HG03045 (cell line): Measurements from ENCODE around the gene LRP2BP.

Experiments used
- ATAC-seq: cut with Tn5 transposase; IDR thresholded peaks from one replicate; pipeline ENCODE4 v1.9.1; 2021; ENCODE audit warnings: mild to moderate bottlenecking, moderate library complexity; ENCODE audit not compliant: unreplicated experiment

The LRP2BP gene

DNA sequence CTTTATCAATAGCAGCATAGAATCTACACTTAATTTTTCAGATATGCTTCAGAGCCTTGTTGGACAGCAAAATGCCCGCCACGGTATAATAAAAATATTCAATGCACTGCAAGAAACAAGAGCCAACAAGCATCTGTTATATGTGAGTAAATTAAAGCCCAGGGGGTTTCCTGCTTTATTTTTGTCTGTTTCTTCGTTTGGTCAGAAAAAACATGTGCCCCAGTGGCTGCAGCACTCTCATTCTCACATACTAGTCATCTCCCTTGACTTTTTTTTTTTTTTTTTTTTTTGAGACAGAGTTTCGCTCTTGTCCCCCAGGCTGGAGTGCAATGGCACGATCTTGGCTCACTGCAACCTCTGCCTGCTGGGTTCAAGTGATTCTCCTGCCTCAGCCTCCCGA is 33.2 kb downstream of the LRP2BP start:
- peak; percentile 65 for ATAC-seq

DNA sequence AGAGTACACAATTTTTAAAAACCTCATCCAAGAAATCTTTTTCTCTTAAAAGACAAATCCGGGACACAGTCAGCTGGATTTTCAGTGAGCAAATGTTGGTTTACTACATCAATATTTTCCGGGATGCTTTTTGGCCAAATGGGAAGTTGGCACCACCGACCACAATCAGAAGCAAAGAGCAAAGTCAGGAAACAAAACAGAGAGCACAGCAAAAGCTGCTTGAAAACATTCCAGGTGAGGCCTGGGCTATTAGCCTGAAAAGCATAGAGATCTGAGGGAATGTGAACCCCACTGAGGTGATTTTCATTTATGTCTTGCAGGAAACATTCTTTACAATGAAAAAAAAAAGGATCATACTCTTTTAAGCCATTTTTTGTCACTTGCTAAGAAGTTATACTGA is 33.9 kb downstream of the LRP2BP start:
- ATAC-seq, result no peak

DNA sequence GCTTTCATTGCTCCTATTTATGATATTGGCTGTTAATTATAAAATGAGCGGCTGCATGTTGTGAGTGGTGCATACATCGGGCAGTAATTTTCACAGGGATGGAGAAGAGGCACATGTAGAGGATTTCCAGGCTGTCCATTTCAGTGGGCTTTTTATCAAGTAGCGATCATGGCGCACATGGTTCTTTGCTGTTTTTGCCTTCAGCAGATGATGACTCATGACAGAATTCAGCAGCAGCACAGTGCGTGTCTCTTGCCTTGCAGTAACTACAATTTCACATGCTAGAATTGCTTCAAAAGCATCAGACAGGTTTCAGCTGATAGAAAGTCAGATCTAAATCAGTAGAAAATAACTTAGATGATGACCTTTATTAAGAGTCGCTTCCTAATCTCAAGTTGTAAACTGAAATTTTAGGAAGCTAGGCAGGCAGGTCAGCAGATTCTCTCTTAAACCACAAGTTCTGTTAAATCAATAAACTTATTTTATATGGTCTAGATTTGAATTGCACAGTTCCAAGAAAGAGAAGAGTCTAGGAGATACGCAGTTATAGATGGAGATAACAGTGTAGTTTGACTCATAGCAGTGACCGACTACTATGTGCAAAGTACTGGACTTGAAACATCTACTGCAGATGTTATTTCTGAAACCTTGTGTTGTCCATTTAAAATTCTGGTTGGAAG is 35.8 kb downstream of the LRP2BP start:
- ATAC-seq, result no peak

DNA sequence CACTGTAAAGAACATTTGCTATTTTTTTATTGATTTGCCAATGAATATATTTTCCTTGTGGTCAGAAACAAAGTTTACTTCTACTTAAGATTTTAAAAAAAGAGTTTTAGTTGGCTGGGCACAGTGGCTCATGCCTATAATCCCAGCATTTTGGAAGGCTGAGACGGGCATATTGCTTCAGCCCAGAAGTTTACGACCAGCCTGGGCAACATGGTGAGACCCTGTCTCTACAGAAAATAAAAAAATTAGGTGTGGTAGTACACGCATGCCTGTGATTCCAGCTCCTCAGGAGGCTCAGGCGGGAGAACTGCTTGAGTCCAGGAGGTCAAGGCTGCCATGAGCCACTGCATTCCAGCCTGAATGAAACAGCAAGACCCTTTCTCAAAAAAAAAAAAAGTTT is 36.8 kb downstream of the LRP2BP start:
- ATAC-seq, result no peak

DNA sequence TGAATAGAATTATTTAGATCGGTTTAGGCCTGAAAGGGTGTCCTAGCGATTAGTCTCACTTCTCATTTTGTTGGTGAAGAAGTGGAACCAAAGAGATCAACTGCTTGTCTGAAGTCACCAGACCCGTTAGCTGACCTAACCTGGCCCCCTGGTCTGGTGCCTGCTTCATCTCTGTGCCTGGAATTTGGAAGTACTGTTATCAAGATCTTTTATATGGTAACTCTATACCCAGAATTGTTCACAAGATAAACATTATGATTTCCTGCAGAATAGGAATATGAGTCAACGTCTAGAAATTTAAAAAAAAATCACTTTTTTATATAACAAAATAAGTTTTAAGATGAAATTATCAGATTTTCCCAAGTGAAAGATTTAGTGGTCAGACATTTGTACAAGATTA is 37.2 kb downstream of the LRP2BP start:
- no peak for ATAC-seq

DNA sequence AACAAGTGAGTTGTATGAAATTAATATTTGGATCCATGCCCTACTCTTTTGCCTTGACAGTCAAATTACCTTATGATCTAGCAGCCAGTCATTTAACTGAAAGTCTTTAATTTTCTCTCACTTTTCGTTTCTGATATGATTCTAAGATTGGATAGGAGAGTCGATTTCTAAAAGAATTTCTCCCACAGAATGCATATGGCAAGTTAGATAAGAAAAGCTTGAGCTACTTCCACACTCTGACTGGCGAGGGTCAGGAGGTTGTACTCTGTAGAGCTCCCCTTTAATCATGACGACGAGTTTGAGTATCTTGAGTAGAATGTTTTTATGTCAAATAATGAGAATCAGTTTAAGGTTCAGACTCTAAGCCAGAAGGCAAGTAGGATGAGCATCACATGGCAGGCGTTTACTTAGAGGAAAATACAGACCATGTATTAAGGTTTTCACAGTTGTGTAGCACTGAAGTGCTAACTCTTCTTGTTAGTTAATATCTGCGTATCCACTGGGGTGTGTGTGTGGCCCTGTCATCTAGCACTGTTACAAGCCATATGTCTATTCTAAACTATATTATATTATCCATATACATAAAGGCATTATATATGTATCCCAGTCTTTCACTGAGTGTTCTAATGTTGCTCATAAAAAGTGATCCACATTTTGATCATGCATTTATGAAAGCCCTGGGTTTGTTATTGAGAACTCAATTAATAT is 37.8 kb downstream of the LRP2BP start:
- ATAC-seq, result no peak

DNA sequence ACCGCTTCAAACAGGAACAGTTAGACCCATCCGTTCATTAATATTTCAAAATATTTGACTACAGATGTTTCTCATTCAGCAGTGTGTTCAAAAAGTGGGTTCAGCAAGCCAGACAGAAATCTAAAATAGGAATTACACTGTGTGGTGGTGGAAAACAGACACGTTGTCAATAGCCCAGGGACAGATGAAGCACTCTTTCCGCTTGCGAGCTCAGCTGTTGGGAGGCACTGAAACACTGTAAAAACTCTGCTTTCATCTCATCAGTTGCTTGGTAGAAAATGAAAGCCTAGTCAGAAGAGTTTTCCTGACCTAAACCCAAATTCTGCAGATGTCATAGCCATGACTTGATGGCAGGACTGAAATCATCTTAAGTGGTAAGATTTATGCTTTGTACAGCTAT is 38.5 kb downstream of the LRP2BP start:
- ATAC-seq, result no peak

DNA sequence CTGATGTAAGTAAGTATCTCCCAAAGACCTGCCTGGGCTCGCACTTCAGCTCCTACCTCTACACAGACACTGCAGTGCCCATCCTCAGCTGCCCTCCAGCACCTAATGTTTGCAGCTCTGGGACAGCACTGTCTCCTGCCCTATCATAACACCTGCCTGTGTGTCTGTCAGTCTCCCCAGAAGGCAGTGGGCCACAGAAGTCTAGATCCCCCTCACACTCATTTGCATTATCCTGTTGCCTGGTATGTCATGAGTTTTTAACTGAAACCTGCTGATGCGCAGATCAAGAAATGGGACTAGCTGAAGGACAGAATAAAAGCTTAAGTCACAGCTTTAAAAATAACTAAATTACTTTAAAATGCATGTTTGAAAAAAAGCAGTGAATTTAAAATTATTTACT is 43.0 kb downstream of the LRP2BP start:
- ATAC-seq, result no peak

DNA sequence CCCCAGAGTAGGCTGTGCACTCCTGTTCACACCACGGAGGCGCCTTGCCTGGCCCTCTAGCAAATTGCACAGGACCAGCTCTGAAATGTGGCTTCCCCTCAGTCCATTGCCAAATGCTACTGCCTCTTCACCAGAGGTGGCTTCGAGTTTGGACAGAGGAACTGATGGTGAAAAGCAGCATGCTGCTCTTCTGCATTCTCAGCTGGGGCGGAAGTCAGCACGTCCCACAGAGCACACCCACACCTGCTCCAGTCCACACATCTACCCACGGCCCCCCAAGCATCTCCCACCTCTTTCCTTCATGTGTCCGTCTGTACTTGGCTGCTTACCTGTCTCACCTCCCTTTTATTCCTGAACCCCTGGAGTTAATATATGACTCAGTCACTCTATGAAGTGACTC is 43.5 kb downstream of the LRP2BP start:
- no peak for ATAC-seq

DNA sequence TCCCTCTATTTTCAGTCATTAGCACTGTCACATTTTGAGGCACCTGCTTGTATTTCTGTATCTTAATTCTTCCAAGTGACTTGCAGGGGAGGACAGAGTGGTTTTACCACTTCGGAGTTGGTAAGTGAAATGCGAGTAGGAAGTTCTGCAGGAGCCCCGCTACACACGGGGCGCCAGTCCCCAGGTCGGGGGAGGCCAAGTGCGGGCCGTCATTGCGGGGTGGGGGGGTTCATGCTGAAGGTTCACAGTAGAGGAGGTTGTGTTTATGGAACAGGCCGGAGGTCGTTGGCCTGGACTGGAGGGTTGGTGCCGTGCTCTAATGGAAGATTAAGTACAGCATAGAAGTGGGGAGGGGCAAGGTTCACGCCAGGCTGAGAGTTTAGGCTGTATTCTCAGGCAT is 44.0 kb downstream of the LRP2BP start:
- no peak for ATAC-seq

DNA sequence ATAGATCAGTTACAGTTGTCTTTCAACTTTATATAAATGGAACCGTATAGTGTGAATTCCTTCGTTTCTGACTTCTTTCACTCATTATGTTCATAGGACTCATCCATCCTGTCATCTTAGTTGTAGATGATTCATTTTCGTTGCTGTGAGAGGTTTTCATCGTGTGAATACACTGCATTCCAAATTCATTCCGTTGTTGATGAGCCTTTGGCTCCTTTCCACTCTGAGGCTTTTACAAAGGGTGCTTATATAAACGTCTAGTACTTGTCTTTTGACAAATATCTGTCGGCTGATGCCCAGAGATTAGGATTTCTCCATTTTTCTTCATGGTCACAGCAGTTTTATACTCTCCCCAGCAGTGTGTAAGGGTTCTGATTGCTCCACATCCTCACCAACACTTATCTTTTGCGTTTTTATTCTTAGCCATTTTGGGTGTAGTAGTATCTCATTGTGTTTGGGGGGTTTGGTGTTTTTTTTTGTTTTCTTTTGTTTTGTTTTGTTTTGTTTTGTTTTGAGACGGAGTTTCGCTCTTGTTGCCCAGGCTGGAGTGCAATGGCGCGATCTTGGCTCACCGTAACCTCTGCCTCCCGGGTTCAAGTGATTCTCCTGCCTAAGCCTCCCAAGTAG is 48.6 kb downstream of the LRP2BP start:
- no peak for ATAC-seq

DNA sequence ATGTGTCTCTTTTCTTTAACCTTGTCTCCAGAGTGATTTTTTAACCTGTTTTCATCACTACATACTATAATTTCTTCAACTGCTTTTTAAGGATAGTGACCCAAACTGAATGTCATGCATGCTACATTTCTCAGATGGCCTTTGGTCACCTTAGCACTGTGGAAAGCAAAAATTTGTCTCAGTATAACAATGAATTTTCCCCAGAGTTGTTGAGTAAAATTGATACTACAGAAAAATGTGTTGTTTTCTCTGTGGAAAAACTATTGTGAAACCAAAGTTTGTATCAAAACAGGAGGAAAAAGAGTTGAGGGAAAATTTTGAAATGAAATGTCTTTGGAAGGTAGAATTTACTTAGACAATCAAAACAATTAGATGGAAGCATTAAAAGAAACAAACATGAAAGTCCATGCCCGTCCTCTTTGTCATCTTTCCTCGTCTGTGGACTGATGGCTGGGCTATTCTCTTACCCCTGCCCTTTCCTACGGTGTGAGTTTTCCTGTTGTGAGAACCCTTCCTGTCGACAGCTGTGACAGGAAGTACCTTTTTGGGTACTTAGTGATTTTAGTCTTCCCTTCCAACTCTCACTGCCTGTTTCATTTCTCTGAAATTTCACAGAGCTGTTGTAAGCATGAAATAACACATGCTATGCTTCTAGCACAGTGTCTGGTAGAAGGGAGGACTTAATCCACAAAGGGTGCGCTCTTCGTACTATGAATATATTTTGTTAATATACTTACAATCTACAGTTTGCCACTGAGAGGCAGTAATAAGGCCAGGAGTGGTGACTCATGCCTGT is 50.8 kb downstream of the LRP2BP start:
- ATAC-seq, result peak; percentile 46

DNA sequence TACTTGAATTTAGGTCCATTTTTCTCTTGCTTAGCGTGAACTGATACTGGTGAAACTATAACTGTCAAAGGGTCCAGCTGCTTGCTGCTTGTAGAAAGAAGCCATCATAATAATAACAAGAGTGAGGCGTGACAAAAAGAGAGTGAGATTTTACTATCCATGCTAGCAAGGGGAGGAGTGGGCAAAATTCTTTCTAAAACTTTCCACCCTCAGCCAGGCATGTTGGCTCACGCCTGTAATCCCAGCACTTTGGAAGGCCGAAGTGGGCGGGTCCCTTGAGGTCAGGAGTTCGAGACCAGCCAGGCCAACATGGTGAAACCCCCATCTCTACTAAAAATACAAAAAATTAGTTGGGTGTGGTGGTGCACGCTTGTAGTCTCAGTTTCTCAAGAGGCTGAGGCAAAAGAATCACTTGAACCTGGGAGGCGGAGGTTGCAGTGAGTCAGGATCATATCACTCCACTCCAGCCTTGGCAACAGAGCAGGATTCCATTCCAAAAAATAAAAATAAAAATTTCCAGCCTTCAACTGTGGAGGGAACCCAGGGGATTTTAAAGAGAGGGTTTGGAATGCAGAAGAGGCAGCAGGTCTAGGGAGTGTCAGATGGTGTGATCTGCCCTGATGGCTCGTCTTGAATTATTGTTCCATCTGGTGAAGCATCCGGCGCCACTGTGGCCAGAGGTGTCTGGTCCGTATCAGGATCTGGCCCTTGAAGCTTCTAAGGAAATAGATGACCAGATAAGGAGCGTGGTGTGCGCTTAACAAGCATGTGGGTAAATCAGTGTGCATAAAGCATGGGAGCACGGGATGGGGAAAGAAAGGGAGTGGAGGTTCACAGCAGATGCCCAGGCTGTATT is 51.8 kb downstream of the LRP2BP start:
- ATAC-seq, result no peak

DNA sequence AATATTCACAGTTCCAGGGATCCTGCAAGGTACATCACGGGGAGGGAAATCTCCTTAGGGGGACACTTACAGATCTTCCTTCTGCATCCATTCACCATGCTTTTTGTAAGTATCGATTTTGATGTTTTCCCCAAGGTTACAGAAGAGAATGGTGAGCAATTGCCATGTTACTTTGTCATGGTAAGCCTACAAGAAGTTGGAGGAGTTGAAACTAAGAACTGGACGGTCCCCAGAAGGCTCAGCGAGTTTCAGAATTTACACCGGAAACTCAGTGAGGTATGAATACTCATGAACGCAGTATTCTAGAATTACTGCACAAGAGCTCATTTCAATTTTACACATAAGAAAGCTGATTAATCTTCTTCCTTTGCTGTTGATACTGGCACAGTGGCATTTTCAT is 53.9 kb downstream of the LRP2BP start:
- peak; percentile 52 for ATAC-seq

DNA sequence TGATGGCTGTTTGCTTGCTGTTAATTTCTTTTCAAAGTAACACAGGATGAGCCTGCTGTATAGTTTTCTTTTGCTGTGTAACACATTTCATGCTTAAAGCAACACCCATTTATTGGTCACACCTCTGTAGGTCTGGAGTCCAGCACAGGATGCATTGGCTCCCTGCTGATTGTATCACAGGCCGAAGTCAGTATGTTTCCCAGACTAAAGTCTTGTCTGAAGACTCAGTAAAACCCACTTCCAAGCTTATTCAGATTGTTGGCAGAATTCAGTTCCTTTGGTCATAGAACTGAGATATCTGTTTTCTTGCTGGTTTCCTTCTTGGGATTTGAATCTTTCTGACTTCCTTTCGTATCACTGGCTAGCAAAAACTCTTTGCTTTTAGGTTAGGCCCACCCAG is 54.3 kb downstream of the LRP2BP start:
- ATAC-seq, result no peak

DNA sequence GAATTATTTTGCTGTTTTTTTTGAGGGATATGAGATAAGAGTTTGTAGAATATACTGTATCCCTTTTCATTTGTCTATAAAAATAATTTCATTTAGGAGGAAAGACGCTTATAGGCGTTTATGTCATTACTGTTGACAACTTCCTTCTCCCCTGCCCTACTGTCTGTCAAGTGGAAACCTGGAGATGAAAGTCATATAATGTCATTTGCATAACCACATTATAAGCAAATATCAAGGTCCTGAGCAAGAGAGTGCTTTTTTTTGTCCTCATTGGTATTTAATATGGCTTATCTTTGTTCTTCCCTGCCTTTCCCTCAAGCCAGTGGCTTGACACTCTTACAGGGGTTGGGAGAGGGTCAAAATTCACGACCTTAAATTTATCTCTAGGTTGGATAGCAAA is 55.8 kb downstream of the LRP2BP start:
- no peak for ATAC-seq

DNA sequence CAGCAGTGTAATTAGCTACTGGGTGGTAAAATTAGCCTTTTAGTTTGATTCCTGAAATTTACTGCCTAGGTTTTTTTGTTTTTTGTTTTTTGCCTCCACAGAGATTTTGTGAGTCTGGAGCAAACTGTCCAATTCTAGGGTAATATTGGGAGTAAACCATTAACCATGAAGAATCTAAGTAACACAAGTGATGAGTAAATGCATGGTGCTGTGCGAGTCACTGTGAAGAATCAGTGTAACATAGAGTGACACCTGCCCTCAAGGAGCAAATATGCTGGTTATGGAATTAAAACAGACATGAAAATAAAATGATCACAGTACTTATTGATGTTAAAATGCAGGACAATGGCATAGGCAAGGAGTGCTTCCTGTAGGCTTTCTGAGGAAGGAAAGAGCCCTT is 60.1 kb downstream of the LRP2BP start:
- no peak for ATAC-seq

DNA sequence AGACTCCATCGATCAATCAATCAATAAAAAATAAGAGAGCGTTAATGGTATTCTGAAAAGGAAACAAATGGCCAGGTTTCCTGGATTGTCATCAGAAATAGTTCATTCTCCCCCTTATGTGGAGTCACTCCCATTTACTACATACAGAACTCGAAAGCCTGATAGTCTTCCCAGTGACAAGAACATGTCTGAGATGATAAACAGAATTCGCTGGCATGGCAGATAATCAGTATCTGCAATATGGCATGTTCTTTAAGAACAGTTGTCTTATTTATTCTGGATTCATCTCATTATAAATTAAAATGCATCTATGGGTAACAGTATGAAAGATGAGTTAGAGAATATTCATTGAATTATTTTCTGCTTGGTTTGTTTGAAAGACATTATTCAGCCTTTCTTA is 61.4 kb downstream of the LRP2BP start:
- ATAC-seq, result no peak

DNA sequence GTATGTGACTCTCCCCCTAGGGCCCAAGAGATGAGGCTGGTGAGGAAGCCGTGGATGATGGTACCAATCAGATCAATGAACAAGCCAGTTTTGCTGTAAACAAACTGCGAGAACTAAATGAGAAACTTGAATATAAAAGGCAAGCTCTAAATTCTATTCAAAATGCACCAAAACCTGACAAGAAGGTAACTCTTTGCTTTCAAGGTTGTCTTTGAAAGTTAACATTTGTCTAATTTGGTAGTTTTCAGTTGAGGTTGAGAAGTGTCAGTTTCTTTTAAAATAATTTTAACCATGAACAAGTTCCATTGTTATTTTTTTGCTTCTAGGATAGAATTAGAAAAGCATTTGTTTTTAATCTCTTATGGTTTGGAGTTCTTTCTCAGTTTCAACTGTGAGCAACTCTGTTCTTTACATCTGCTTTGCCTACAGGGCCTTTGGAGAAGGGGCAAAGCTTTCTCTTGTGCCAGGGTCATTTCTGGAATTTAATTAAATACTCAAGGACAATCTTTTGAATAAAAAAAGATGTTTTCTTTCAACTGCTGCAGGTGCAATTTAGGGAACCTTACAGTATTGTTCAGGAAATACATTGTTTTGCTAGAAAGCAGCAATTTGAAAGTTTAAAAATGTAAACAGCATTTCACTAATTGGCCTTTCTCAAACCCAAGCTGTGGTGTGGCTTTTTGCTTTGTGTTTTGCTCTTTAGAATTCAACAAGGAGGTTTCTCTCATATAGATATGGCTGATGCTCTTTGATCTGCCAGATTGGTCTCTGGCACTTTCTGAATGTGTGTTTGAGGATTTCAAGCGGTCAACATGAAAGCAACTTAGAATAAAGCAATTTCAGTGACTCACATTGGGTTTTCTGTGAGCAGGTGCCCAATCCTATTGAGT is 62.9 kb downstream of the LRP2BP start:
- peak; percentile 78 for ATAC-seq
